GM12878 (cell line): Measurements from ENCODE around the gene NUMA1. TPM values are rescaled to one million over a fixed set of nuclear protein-coding genes. Genes with fewer than 3 reads are reported as not detected.

Source experiments
- ATAC-seq: fragments of 200-7000 bp; cut with Tn5 transposase; 3 replicates; pipeline ENCODE4 v1.9.1; 2020; ENCODE audit warnings: mild to moderate bottlenecking, moderate library complexity
- BruUV-seq: library from RNA; stranded (reverse); fragments of 400-500 nt; replicated peaks from 2 replicates; lab custom pipeline; 2021; lab: Mats Ljungman, UMichigan
- CTCF ChIA-PET: fragments of 300-600 bp; sonication (Branson Sonifier 250); formaldehyde crosslinking; extraction: SDS; loops from one replicate; lab custom pipeline; 2021; ENCODE audit warnings: inconsistent platforms; lab: Yijun Ruan, JAX
- POLR2A ChIA-PET: fragments of 350-600 bp; formaldehyde crosslinking; extraction: SDS; loops from one replicate; lab custom pipeline; 2021; ENCODE audit warnings: inconsistent platforms; lab: Charles Lee
- RAD21 ChIA-PET: fragments of 300-600 bp; sonication (Branson Sonifier 250); formaldehyde crosslinking; loops from one replicate; lab custom pipeline; 2023; ENCODE audit warnings: antibody characterized with exemption; ENCODE audit not compliant: unreplicated experiment; lab: Charles Lee
- SMC1A ChIA-PET: fragments of 300-600 bp; sonication (Branson Sonifier 250); formaldehyde crosslinking; loops from one replicate; lab custom pipeline; 2023; ENCODE audit not compliant: unreplicated experiment, uncharacterized antibody; lab: Charles Lee
- DNase-seq: peaks from one replicate; pipeline ENCODE4 v3.0.0-alpha.2; 2011; ENCODE audit warnings: low read depth, low spot score
- FAIRE-seq: peaks from 3 replicates; lab custom pipeline; 2011; peaks lifted over from hg19 to GRCh38; lab: Jason Lieb, UNC
- H2AFZ ChIP-seq: 2 replicates; pipeline ENCODE4 v1.6.0; 2011; ENCODE audit warnings: low read depth, low read length, control low read depth; ENCODE audit not compliant: control insufficient read depth
- H3K27ac ChIP-seq: 2 replicates; pipeline ENCODE4 v1.5.1; 2011; ENCODE audit warnings: control low read depth; ENCODE audit not compliant: control insufficient read depth, insufficient read depth
- H3K27me3 ChIP-seq, 2 experiments: replicated peaks in 1 of 2; 2 replicates each; pipeline versions ENCODE4 v1.6.0 to v1.6.1; 2011; ENCODE audit warnings: low read length in 1 of 2; ENCODE audit not compliant: control insufficient read depth in 2 of 2, insufficient read depth in 2 of 2
- H3K36me3 ChIP-seq, 2 experiments: 2 replicates each; pipeline ENCODE4 v1.5.1; 2011; ENCODE audit warnings: low read length in 1 of 2; ENCODE audit not compliant: control insufficient read depth in 2 of 2, insufficient read depth in 2 of 2
- H3K4me1 ChIP-seq: 2 replicates; pipeline ENCODE4 v1.6.1; 2011; ENCODE audit warnings: mild to moderate bottlenecking, low read length, moderate library complexity, mixed read lengths; ENCODE audit not compliant: control insufficient read depth, insufficient read depth
- H3K4me2 ChIP-seq: 2 replicates; pipeline ENCODE4 v1.6.0; 2011; ENCODE audit warnings: control low read depth; ENCODE audit not compliant: control insufficient read depth, insufficient read depth
- H3K4me3 ChIP-seq: fragments of 200-600 bp; sonication (generic); 2 replicates; pipeline ENCODE4 v1.5.1; 2016
- H3K79me2 ChIP-seq: 2 replicates; pipeline ENCODE4 v1.6.0; 2011; ENCODE audit warnings: low read length; ENCODE audit not compliant: control insufficient read depth, insufficient read depth
- H3K9ac ChIP-seq: 2 replicates; pipeline ENCODE4 v1.8.0; 2011; ENCODE audit warnings: low read length, control low read depth, mixed read lengths; ENCODE audit not compliant: control insufficient read depth, insufficient read depth
- H3K9me3 ChIP-seq: replicated peaks from 3 replicates; pipeline ENCODE4 v1.5.1; 2011; ENCODE audit warnings: mild to moderate bottlenecking, low read length; ENCODE audit not compliant: control insufficient read depth, insufficient read depth
- H4K20me1 ChIP-seq: 2 replicates; pipeline ENCODE4 v1.6.0; 2011; ENCODE audit not compliant: control insufficient read depth, insufficient read depth
- USF1 ChIP-seq: IDR thresholded peaks from 2 replicates; pipeline ENCODE4 v1.6.1; 2011; ENCODE audit warnings: borderline replicate concordance, low read depth, mild to moderate bottlenecking, moderate library complexity, mixed read lengths, low read length; ENCODE audit not compliant: insufficient read depth; ENCODE audit errors: extremely low read length
- ZBTB4 ChIP-seq: fragments of 450-650 bp; formaldehyde crosslinking; IDR thresholded peaks from 2 replicates; pipeline ENCODE4 v1.4.0; 2022; ENCODE audit warnings: mild to moderate bottlenecking, moderate library complexity
- ZBTB40 ChIP-seq: fragments of 450-650 bp; IDR thresholded peaks from 2 replicates; pipeline ENCODE4 v1.6.1; 2016; ENCODE audit warnings: mild to moderate bottlenecking, moderate library complexity, borderline replicate concordance
- WGBS: methylation state at CpG from one replicate; pipeline ENCODE4 v1.1.6; 2016; ENCODE audit warnings: low lambda C conversion rate; ENCODE audit not compliant: insufficient replicate concordance, insufficient coverage; ENCODE audit errors: missing lambda C conversion rate; 5-methylcytosine and 5-hydroxymethylcytosine counted together
- in situ Hi-C: fragments of 300-500 bp; cut with MboI; formaldehyde crosslinking; loops from 9 replicates; pipeline ENCODE4 v1.14.3; 2018; ENCODE audit warnings: mixed read lengths
- intact Hi-C: fragments of 100-400 bp; cut with micrococcal nuclease; formaldehyde crosslinking; loops from one replicate; pipeline ENCODE4 v1.14.2; 2022; ENCODE audit not compliant: unreplicated experiment
- polyA plus RNA-seq, 11 experiments: library from polyadenylated mRNA; depleted of rRNA in 4 of 11; unstranded in 6 of 11; stranded (reverse) in 5 of 11; fragments of >200 nt; fragmentation: Nextera tagmentation in 4 of 11; fragmentation: Illumina TruSeq in 1 of 11; extraction: Ambion mirVana in 4 of 11; extraction: Trizol in 1 of 11; gene quantifications; 1 replicate in 1 of 11; 2 replicates in 10 of 11; pipeline versions ENCODE4 v1.2.1 to v1.2.3, GENCODE V29; 2011 to 2016; ENCODE audit warnings: inconsistent platforms in 2 of 11, missing spikeins in 2 of 11, low read depth in 1 of 11
- total RNA-seq, 4 experiments: library from RNA; depleted of rRNA in 3 of 4; stranded (reverse); fragments of >200 nt in 3 of 4; fragmentation: Illumina TruSeq in 1 of 4; extraction: Trizol in 1 of 4; gene quantifications; 2 replicates each; pipeline versions ENCODE4 v1.2.1 to v1.2.3, GENCODE V29; 2013 to 2021

NUMA1 gene
- total and polyA plus RNA-seq, 10 of the 15 experiments (the other 5 are each of a cell fraction or from before 2014, with no cell fraction given): 5.5 to 111 (median 61.0) TPM

- no peak for TF ChIP-seq ZBTB40
Observed at GRCh38 chr11:72088076-72088808, 7.9 kb upstream of the NUMA1 start (continued).

GRCh38 chr11:72085621-72086351 lies 5.4 kb upstream of the NUMA1 start:
- SMC1A ChIA-PET: interaction anchor here (1.0 to 4.6 kb wide), 15 partner anchors 12 to 158 kb away, joined by 3 to 62 read pairs (median 4); partner anchors contain the start of gene ANAPC15
- intact Hi-C loops (no loop called here), in situ Hi-C loops (no loop called here)
- Histone ChIP-seq H3K4me2 (no peak overlapping the region), H3K27ac (no peak overlapping the region), H3K27me3 (no peaks in the 10 kb centered on the region), H3K4me1 (peaks cover 10% of the 10 kb centered on the region), H3K9me3 (no peaks in the 10 kb centered on the region), H3K9ac (no peak overlapping the region), H3K79me2 (no peaks in the 10 kb centered on the region; the same call in 1 of the 2 replicates), H3K36me3 (no peaks in the 10 kb centered on the region), H4K20me1 (no peaks in the 10 kb centered on the region), H3K4me3 (no peak overlapping the region), H2AFZ (no peak overlapping the region)
- POLR2A ChIA-PET: interaction anchor here (0.5 to 2.0 kb wide), 8 partner anchors 10 to 87 kb away, joined by 3 to 14 read pairs (median 6); partner anchors contain the start of gene ANAPC15
- RAD21 ChIA-PET: interaction anchor here (0.6 to 4.9 kb wide), 5 partner anchors 13 to 345 kb away, joined by 3 to 30 read pairs (median 8); no protein-coding TSS in a partner anchor
- DNase-seq: no peak
- no peak for FAIRE-seq
- TF ChIP-seq ZBTB4 (CRISPR knock-in tag) (no peak), USF1 (peak; percentile 23)
- no peak for ATAC-seq
- WGBS: 94% methylated on average over 3 of the region's 3 CpGs
- no TSS peak for BruUV-seq
- CTCF ChIA-PET: interaction anchor here (0.6 to 4.0 kb wide), 19 partner anchors 8 to 349 kb away, joined by 3 to 43 read pairs (median 5); partner anchors contain the start of gene CLPB
